ENCODE data around the gene CYP19A1.

The CYP19A1 gene

DNA sequence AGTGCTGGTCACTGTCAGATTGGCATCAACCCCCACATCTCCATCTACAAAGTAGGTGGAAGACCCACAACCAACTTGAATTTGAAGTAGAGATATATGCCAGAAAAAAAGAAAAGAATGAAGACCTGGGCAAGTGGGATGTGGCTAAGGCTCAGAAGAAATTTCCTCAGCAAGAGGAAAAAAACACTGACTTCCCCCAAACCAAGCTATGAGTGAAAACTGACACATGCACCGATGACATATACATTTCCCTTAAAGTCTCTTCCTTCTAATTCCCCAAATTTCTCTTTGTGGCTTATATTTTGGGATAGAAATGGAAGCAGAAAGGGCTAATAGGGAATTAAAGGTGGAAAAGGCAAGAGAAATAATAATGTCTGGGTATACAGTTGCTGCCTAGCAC, 59.0 kb downstream of the CYP19A1 start:
- H3K4me1 ChIP-seq (ENCODE audit: control insufficient read depth in 1 of 2, insufficient read depth in 1 of 2, low read depth in 1 of 2, low read length in 1 of 2), result peaks cover 9 to 10% of the 10 kb centered on the region in 2 experiments
- no peak for TF ChIP-seq CTCF (IDR thresholded peaks at IDR 0.05)
- no peak overlapping the region for H3K27ac ChIP-seq
- peaks cover 17% of the 10 kb centered on the region for H3K27me3 ChIP-seq
- no peaks in the 10 kb centered on the region for H3K9me3 ChIP-seq
- H3K4me3 ChIP-seq (ENCODE audit: low read depth in 1 of 2, low read length in 1 of 2), result no peak overlapping the region
- no peaks in the 10 kb centered on the region for H3K36me3 ChIP-seq

GRCh38 chr15:51277101-51277500, 61.3 kb downstream of the CYP19A1 start:
- Histone ChIP-seq H3K27me3 (peaks cover 38% of the 10 kb centered on the region), H3K36me3 (no peaks in the 10 kb centered on the region), H3K4me1 (ENCODE audit: control insufficient read depth in 1 of 2, insufficient read depth in 1 of 2, low read depth in 1 of 2, low read length in 1 of 2) (peaks cover 9 to 10% of the 10 kb centered on the region in 2 experiments), H3K4me3 (ENCODE audit: low read depth in 1 of 2, low read length in 1 of 2) (no peak overlapping the region), H3K27ac (no peak overlapping the region), H3K9me3 (no peaks in the 10 kb centered on the region)
- no peak for TF ChIP-seq CTCF (IDR thresholded peaks at IDR 0.05)

DNA sequence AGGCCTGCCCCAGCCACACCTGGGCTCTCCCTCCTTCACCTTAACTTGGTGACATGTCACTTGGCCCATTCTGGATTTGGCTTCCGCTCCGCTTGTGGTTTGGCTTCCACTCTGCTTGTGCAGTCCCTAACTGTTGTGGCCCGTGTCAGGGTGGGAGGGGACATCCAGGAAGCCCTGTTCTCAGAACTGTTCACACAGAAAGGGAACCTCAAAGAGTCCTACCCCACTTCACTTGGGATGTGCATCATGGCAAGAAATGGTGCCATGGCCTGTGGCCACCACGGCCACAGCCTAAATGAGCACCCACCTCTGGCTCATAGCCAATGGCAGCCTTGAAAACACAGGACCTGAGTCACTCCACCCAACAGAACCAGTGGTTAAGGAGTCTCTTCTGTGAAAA, 63.4 kb downstream of the CYP19A1 start:
- Histone ChIP-seq H3K27me3 (peaks cover 55% of the 10 kb centered on the region), H3K9me3 (no peaks in the 10 kb centered on the region), H3K36me3 (no peaks in the 10 kb centered on the region), H3K4me3 (ENCODE audit: low read depth in 1 of 2, low read length in 1 of 2) (no peak overlapping the region), H3K27ac (no peak overlapping the region), H3K4me1 (ENCODE audit: control insufficient read depth in 1 of 2, insufficient read depth in 1 of 2, low read depth in 1 of 2, low read length in 1 of 2) (peaks cover 9 to 10% of the 10 kb centered on the region in 2 experiments)
- TF ChIP-seq CTCF (IDR thresholded peaks at IDR 0.05), result no peak

GRCh38 chr15:51270706-51271105, 67.7 kb downstream of the CYP19A1 start:
- no peak for TF ChIP-seq CTCF (IDR thresholded peaks at IDR 0.05)

DNA sequence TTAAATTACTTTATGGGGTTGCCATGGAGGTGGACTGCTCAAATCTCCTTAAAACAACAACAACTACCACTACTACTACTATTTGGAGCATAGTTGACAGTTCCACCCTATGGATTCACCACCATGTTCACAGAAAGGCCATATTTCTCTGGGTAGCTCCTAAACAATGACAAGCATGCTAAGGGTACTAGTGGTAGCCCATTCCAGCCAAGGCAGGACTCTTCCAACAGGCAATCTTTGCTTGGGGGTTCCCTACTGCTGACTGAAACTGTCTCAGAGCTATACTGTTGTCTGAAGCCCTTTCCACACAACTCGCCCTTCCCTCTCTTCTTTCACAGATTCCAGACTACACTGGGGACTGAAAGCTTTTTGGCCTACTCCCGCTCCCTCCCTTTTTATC, 68.9 kb downstream of the CYP19A1 start:
- H3K9me3 ChIP-seq, result no peaks in the 10 kb centered on the region
- TF ChIP-seq CTCF (IDR thresholded peaks at IDR 0.05), result no peak
- no peak overlapping the region for H3K27ac ChIP-seq
- H3K27me3 ChIP-seq, result peaks cover 93% of the 10 kb centered on the region
- H3K4me1 ChIP-seq (ENCODE audit: control insufficient read depth in 1 of 2, insufficient read depth in 1 of 2, low read depth in 1 of 2, low read length in 1 of 2), result peaks cover 12 to 15% of the 10 kb centered on the region in 2 experiments
- H3K36me3 ChIP-seq, result no peaks in the 10 kb centered on the region
- H3K4me3 ChIP-seq (ENCODE audit: low read depth in 1 of 2, low read length in 1 of 2), result no peak overlapping the region

More at GRCh38 chr15:51270706-51271105, 67.7 kb downstream of the CYP19A1 start:
- H3K36me3 ChIP-seq, result no peaks in the 10 kb centered on the region
- H3K27me3 ChIP-seq, result peaks cover 84% of the 10 kb centered on the region
- H3K4me3 ChIP-seq (ENCODE audit: low read depth in 1 of 2, low read length in 1 of 2), result no peak overlapping the region
- no peaks in the 10 kb centered on the region for H3K9me3 ChIP-seq
- no peak overlapping the region for H3K27ac ChIP-seq
- H3K4me1 ChIP-seq (ENCODE audit: control insufficient read depth in 1 of 2, insufficient read depth in 1 of 2, low read depth in 1 of 2, low read length in 1 of 2), result peaks cover 12 to 15% of the 10 kb centered on the region in 2 experiments

DNA sequence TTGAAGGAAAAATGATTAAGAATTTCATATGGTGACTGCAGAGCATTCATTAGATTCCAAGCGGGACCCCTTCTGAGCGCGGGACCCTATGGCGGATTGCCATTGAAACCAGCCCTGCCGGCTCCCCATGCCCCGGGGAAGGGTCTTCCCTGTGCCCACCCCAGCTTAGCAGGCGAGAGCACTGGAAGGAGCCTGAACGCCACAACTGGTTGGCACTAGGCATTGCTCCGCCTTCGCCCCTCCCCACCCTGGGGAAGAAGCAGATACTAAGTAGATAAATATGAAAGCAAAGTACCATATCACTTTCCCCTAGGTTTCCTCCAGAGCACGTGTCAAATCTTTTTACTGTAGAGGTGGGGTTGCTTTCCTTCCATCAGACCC, 70.7 kb downstream of the CYP19A1 start:
- H3K27me3 ChIP-seq, result peaks cover 83% of the 10 kb centered on the region

More for the DNA sequence above, 70.7 kb downstream of the CYP19A1 start:
- TF ChIP-seq CTCF (IDR thresholded peaks at IDR 0.05), result no peak
- Histone ChIP-seq H3K9me3 (no peaks in the 10 kb centered on the region), H3K4me1 (ENCODE audit: control insufficient read depth in 1 of 2, insufficient read depth in 1 of 2, low read depth in 1 of 2, low read length in 1 of 2) (peaks cover 13 to 15% of the 10 kb centered on the region in 2 experiments), H3K27ac (no peak overlapping the region), H3K36me3 (no peaks in the 10 kb centered on the region), H3K4me3 (ENCODE audit: low read depth in 1 of 2, low read length in 1 of 2) (peak overlapping the region; percentile 2 to 49)

Data from neutrophil (primary cell).